Activated naive CD8-positive, alpha-beta T cell treated with anti-CD3 and anti-CD28 coated beads, Interleukin-2, amount 50 U/mL, for 16 hours (primary cell): ENCODE data around the gene BAZ2B.
"Not testable (repeated sequence)": the region's sequence is repeated elsewhere in the genome, so short reads cannot be mapped to it uniquely, and the experiment has no call there.

Source experiments
- DNase-seq: peaks from one replicate; pipeline ENCODE4 v3.0.0-alpha.2; 2020; ENCODE audit warnings: low read depth, low spot score

BAZ2B gene

GRCh38 chr2:159538801-159539200 lies 77.5 kb downstream of the BAZ2B start:
- DNase-seq: no peak

- DNase-seq: not testable (repeated sequence)
These were observed 81.1 kb downstream of the BAZ2B start for GRCh38 chr2:159535261-159535660.

GRCh38 chr2:159531475-159531874 lies 84.9 kb downstream of the BAZ2B start:
- DNase-seq: no peak

- no peak for DNase-seq
These were observed 89.9 kb downstream of the BAZ2B start for GRCh38 chr2:159526433-159526832.

GRCh38 chr2:159525012-159525411 lies 91.3 kb downstream of the BAZ2B start:
- DNase-seq: no peak

- no peak for DNase-seq
These were observed 95.1 kb downstream of the BAZ2B start for GRCh38 chr2:159521272-159521671.

- DNase-seq: no peak
These were observed 97.9 kb downstream of the BAZ2B start for GRCh38 chr2:159518321-159519005.

GRCh38 chr2:159516241-159516758 lies 100.0 kb downstream of the BAZ2B start:
- DNase-seq: no peak

GRCh38 chr2:159515441-159515840 lies 100.9 kb downstream of the BAZ2B start:
- DNase-seq: no peak

- DNase-seq: no peak
These were observed 102.6 kb downstream of the BAZ2B start for GRCh38 chr2:159513745-159514144.

GRCh38 chr2:159508140-159508539 lies 108.2 kb downstream of the BAZ2B start:
- no peak for DNase-seq

- DNase-seq: no peak
These were observed 109.4 kb downstream of the BAZ2B start for GRCh38 chr2:159506764-159507440.

- DNase-seq: no peak
These were observed 110.1 kb downstream of the BAZ2B start for GRCh38 chr2:159506202-159506601.

- no peak for DNase-seq
These were observed 111.2 kb downstream of the BAZ2B start for GRCh38 chr2:159505196-159505595.

- DNase-seq: no peak
These were observed 114.6 kb downstream of the BAZ2B start for GRCh38 chr2:159501743-159502142.

GRCh38 chr2:159497847-159498246 lies 118.5 kb downstream of the BAZ2B start:
- DNase-seq: no peak

- no peak for DNase-seq
These were observed 119.1 kb downstream of the BAZ2B start for GRCh38 chr2:159497256-159497655.

- no peak for DNase-seq
These were observed 126.9 kb downstream of the BAZ2B start for GRCh38 chr2:159489476-159489875.

GRCh38 chr2:159484532-159484931 lies 131.8 kb downstream of the BAZ2B start:
- no peak for DNase-seq

- DNase-seq: no peak
These were observed 140.0 kb downstream of the BAZ2B start for GRCh38 chr2:159476329-159476728.

- DNase-seq: no peak
These were observed 140.6 kb downstream of the BAZ2B start for GRCh38 chr2:159475793-159476192.

- DNase-seq: no peak
These were observed 145.0 kb downstream of the BAZ2B start for GRCh38 chr2:159471340-159471739.

- DNase-seq: no peak
These were observed 148.1 kb downstream of the BAZ2B start for GRCh38 chr2:159468257-159468656.
